Liver (tissue), 3 donors: ENCODE measurements around the gene SHLD1.

ENCODE experiments used
- GABPA ChIP-seq, 2 donors: IDR thresholded peaks in 1 of 2; conservative IDR thresholded peaks in 1 of 2; 2 replicates each; pipeline ENCODE4 v1.6.1; 2016; ENCODE audit warnings: antibody characterized with exemption in 2 of 2, mild to moderate bottlenecking in 1 of 2, moderate library complexity in 1 of 2
- RAD21 ChIP-seq, 2 donors: IDR thresholded peaks; 2 replicates each; pipeline ENCODE4 v1.6.1; 2016; ENCODE audit warnings: antibody characterized with exemption in 2 of 2, mild to moderate bottlenecking in 2 of 2
- YY1 ChIP-seq: IDR thresholded peaks from 2 replicates; pipeline ENCODE4 v1.6.1; 2016; ENCODE audit warnings: antibody characterized with exemption, mild to moderate bottlenecking
- TF ChIP-seq, protein P1 (sequence below): fragments of 150-350 bp; IDR thresholded peaks from 2 replicates; pipeline ENCODE4 v1.5.1; 2017; ENCODE audit warnings: improper control_type of control experiment, low read depth, low read length; ENCODE audit not compliant: missing input control
- TF ChIP-seq, protein P2 (sequence below): IDR thresholded peaks from 2 replicates; pipeline ENCODE4 v1.6.1; 2016; ENCODE audit warnings: antibody characterized with exemption
- TF ChIP-seq, protein P3 (sequence below): IDR thresholded peaks from 2 replicates; pipeline ENCODE4 v1.6.1; 2016; ENCODE audit warnings: antibody characterized with exemption
- donor health status: healthy.
- donor health status: healthy.

DNA sequence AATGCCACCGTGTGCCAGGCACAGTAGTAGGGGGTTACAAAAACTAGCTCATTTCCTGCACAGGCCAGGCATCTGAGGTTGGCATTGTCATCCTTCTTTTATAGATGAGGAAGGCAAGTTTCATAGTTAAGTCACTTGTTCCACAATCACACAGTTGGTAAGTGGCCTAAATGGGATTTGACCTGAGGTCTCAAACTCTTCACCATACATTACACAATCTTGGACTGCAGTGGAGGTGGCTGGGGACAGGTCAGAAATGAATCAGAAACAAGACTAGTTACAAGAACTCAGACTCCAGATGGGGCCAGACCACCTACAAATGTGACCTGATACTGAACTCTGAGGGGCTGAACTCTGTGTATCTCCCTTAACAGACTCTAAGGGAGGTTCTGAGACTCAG, 150.7 kb downstream of the SHLD1 start:
- TF ChIP-seq, protein P1, sequence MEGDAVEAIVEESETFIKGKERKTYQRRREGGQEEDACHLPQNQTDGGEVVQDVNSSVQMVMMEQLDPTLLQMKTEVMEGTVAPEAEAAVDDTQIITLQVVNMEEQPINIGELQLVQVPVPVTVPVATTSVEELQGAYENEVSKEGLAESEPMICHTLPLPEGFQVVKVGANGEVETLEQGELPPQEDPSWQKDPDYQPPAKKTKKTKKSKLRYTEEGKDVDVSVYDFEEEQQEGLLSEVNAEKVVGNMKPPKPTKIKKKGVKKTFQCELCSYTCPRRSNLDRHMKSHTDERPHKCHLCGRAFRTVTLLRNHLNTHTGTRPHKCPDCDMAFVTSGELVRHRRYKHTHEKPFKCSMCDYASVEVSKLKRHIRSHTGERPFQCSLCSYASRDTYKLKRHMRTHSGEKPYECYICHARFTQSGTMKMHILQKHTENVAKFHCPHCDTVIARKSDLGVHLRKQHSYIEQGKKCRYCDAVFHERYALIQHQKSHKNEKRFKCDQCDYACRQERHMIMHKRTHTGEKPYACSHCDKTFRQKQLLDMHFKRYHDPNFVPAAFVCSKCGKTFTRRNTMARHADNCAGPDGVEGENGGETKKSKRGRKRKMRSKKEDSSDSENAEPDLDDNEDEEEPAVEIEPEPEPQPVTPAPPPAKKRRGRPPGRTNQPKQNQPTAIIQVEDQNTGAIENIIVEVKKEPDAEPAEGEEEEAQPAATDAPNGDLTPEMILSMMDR = no peak
- TF ChIP-seq GABPA (IDR thresholded peaks at IDR 0.05 in 1 of 2, conservative IDR thresholded peaks at IDR 0.05 in 1 of 2) (no peak), RAD21 (IDR thresholded peaks at IDR 0.05) (no peak), YY1 (no peak)
- TF ChIP-seq, protein P2, sequence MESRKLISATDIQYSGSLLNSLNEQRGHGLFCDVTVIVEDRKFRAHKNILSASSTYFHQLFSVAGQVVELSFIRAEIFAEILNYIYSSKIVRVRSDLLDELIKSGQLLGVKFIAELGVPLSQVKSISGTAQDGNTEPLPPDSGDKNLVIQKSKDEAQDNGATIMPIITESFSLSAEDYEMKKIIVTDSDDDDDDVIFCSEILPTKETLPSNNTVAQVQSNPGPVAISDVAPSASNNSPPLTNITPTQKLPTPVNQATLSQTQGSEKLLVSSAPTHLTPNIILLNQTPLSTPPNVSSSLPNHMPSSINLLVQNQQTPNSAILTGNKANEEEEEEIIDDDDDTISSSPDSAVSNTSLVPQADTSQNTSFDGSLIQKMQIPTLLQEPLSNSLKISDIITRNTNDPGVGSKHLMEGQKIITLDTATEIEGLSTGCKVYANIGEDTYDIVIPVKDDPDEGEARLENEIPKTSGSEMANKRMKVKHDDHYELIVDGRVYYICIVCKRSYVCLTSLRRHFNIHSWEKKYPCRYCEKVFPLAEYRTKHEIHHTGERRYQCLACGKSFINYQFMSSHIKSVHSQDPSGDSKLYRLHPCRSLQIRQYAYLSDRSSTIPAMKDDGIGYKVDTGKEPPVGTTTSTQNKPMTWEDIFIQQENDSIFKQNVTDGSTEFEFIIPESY = no peak
- TF ChIP-seq, protein P3, sequence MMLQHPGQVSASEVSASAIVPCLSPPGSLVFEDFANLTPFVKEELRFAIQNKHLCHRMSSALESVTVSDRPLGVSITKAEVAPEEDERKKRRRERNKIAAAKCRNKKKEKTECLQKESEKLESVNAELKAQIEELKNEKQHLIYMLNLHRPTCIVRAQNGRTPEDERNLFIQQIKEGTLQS = no peak
